SU-DHL-6 (cell line): ENCODE data around the gene MYH13.

Experiments used
- H2AFZ ChIP-seq: fragments of 200-600 bp; sonication (generic); 2 replicates; pipeline ENCODE4 v1.6.1; 2014; ENCODE audit warnings: low read depth, mild to moderate bottlenecking, moderate library complexity, mixed read lengths, antibody characterized with exemption, low read length; ENCODE audit not compliant: severe bottlenecking
- H3F3A ChIP-seq: fragments of 200-600 bp; shearing (Covaris generic); 2 replicates; pipeline ENCODE4 v1.6.0; 2016; ENCODE audit warnings: antibody characterized with exemption, mild to moderate bottlenecking; ENCODE audit not compliant: insufficient read depth
- H3K27ac ChIP-seq: fragments of 200-600 bp; sonication (generic); 2 replicates; pipeline ENCODE4 v1.5.1; 2016; ENCODE audit warnings: low read depth, mild to moderate bottlenecking, low read length, moderate library complexity, mixed read lengths
- H3K27me3 ChIP-seq: fragments of 200-600 bp; sonication (generic), shearing (Covaris generic); 2 replicates; pipeline ENCODE4 v1.6.0; 2014; ENCODE audit warnings: mild to moderate bottlenecking, low read length
- H3K36me3 ChIP-seq: fragments of 200-600 bp; sonication (generic); 2 replicates; pipeline ENCODE4 v1.6.1; 2014; ENCODE audit warnings: mild to moderate bottlenecking, low read length, mixed read lengths
- H3K4me2 ChIP-seq: fragments of 300-600, 200-600 bp; shearing (Covaris generic), sonication (generic); 2 replicates; pipeline ENCODE4 v1.6.0; 2014; ENCODE audit warnings: low read length, low read depth, mild to moderate bottlenecking; ENCODE audit not compliant: poor library complexity, severe bottlenecking
- H3K4me3 ChIP-seq: fragments of 200-600 bp; sonication (generic); 2 replicates; pipeline ENCODE4 v1.5.1; 2014; ENCODE audit warnings: antibody characterized with exemption, low read length, mild to moderate bottlenecking, mixed read lengths; ENCODE audit not compliant: insufficient read depth, poor library complexity, severe bottlenecking
- H3K79me2 ChIP-seq: fragments of 200-600 bp; sonication (generic); 2 replicates; pipeline ENCODE4 v1.6.1; 2014; ENCODE audit warnings: mild to moderate bottlenecking, low read length, moderate library complexity; ENCODE audit not compliant: insufficient read depth
- H3K9ac ChIP-seq: fragments of 200-600 bp; sonication (generic); 2 replicates; pipeline ENCODE4 v1.7.0; 2014; ENCODE audit warnings: mild to moderate bottlenecking, low read length
- H3K9me2 ChIP-seq: fragments of 200-600 bp; sonication (generic); replicated peaks from 2 replicates; pipeline ENCODE4 v1.6.1; 2014; ENCODE audit warnings: low read length; ENCODE audit not compliant: insufficient read depth
- H3K9me3 ChIP-seq: fragments of 200-600 bp; sonication (generic); 2 replicates; pipeline ENCODE4 v1.6.1; 2014; ENCODE audit warnings: low read length, mixed read lengths; ENCODE audit not compliant: insufficient read depth
- H4K20me1 ChIP-seq: fragments of 200-600 bp; sonication (generic); 2 replicates; pipeline ENCODE4 v1.6.1; 2014; ENCODE audit warnings: low read depth, mild to moderate bottlenecking, antibody characterized with exemption, low read length, moderate library complexity, mixed read lengths
- EZH2phosphoT487 ChIP-seq: fragments of 200-600 bp; sonication (generic), shearing (Covaris generic); conservative IDR thresholded peaks from 2 replicates; pipeline ENCODE4 v1.6.1; 2018; ENCODE audit warnings: mild to moderate bottlenecking, antibody characterized with exemption, low read length, moderate library complexity, mixed read lengths
- TF ChIP-seq, protein P1 (sequence below): fragments of 200-600 bp; sonication (generic); IDR thresholded peaks from one replicate; pipeline ENCODE4 v1.5.1; 2017; ENCODE audit warnings: antibody characterized with exemption, mild to moderate bottlenecking, low read length, moderate library complexity; ENCODE audit not compliant: insufficient read depth, poor library complexity, severe bottlenecking

MYH13 gene

DNA sequence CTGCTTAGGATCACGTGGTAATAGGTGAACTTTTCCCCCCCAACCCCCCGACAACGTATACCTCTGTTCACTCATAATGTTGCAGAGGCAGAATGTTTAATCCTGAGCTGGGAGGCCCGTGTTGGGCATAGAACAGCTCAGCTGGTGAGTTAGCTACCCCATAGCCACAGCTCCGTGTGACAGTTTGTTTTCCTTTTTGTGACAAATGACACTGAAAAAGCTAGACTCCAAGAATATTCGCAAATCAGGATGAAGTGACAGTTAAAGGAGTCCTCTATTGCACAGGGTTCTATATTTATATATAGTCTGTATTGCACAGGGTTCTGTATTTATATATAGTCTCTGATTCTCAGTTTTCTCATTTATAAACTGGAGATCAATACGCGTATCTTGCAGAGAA is 33.8 kb downstream of the MYH13 start:
- H3K9ac ChIP-seq: no peak overlapping the region
- no peak overlapping the region for H3K4me2 ChIP-seq
- no peak overlapping the region for H3K4me3 ChIP-seq
- H3K9me3 ChIP-seq: no peaks in the 10 kb centered on the region
- H2AFZ ChIP-seq: no peak overlapping the region
- H3K27ac ChIP-seq: no peak overlapping the region
- no peaks in the 10 kb centered on the region for H3F3A ChIP-seq
- H3K36me3 ChIP-seq: no peaks in the 10 kb centered on the region
- no peaks in the 10 kb centered on the region for H3K9me2 ChIP-seq
- no peaks in the 10 kb centered on the region for H3K27me3 ChIP-seq
- TF ChIP-seq, protein P1, sequence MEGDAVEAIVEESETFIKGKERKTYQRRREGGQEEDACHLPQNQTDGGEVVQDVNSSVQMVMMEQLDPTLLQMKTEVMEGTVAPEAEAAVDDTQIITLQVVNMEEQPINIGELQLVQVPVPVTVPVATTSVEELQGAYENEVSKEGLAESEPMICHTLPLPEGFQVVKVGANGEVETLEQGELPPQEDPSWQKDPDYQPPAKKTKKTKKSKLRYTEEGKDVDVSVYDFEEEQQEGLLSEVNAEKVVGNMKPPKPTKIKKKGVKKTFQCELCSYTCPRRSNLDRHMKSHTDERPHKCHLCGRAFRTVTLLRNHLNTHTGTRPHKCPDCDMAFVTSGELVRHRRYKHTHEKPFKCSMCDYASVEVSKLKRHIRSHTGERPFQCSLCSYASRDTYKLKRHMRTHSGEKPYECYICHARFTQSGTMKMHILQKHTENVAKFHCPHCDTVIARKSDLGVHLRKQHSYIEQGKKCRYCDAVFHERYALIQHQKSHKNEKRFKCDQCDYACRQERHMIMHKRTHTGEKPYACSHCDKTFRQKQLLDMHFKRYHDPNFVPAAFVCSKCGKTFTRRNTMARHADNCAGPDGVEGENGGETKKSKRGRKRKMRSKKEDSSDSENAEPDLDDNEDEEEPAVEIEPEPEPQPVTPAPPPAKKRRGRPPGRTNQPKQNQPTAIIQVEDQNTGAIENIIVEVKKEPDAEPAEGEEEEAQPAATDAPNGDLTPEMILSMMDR: no peak
- TF ChIP-seq EZH2phosphoT487: no peak
- no peaks in the 10 kb centered on the region for H4K20me1 ChIP-seq
- no peaks in the 10 kb centered on the region for H3K79me2 ChIP-seq

DNA sequence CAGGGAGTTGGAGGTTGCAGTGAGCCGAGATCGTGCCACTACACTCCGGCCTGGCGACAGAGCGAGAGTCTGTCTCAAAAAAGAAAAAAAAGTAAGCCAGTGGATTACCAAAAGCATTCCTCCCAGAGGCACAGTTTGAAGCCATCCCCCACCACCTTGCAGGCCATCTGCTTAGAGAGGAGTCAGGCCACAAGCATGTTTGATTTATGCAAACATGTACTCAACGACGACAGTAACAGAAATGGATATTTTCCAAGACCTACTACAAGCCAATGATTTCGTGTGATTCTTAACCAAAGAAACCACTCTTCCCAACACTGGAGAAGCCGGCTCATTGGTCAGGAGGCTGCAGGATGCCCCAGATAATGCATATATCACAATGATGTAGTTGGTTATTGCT is 34.8 kb downstream of the MYH13 start:
- Histone ChIP-seq H3K79me2 (no peaks in the 10 kb centered on the region), H3K4me2 (no peak overlapping the region), H3K9ac (no peak overlapping the region), H3K9me2 (no peaks in the 10 kb centered on the region), H3K4me3 (no peak overlapping the region), H3K27ac (no peak overlapping the region), H3K27me3 (no peaks in the 10 kb centered on the region), H3K36me3 (no peaks in the 10 kb centered on the region), H2AFZ (no peak overlapping the region), H3F3A (no peaks in the 10 kb centered on the region), H4K20me1 (no peaks in the 10 kb centered on the region), H3K9me3 (no peaks in the 10 kb centered on the region)
- no peak for TF ChIP-seq EZH2phosphoT487
- TF ChIP-seq, protein P1: no peak

DNA sequence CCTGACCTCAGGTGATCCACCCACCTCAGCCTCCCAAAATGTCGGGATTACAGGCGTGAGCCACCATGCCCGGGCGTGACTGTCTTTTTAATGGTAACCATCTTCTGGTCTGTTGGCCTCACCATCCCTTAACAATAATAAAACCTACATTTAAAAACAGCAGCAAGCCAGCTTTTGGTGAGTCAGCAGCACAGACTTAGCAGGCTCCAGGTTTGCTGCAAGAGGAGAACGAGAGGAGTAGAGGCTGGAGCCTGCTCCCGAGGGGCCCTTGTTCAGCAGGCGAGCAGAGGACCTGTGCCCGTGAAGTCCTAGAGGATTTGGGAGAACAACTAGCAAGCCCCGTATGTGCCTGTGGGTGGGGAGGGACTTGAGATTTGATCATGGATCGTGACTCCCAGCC is 35.7 kb downstream of the MYH13 start:
- no peaks in the 10 kb centered on the region for H3K27me3 ChIP-seq
- H3K9me3 ChIP-seq: no peaks in the 10 kb centered on the region
- no peak overlapping the region for H2AFZ ChIP-seq
- no peak overlapping the region for H3K27ac ChIP-seq
- no peak overlapping the region for H3K4me2 ChIP-seq
- no peaks in the 10 kb centered on the region for H4K20me1 ChIP-seq
- no peak for TF ChIP-seq EZH2phosphoT487
- TF ChIP-seq, protein P1: no peak
- H3K9me2 ChIP-seq: no peaks in the 10 kb centered on the region
- no peaks in the 10 kb centered on the region for H3K79me2 ChIP-seq
- no peaks in the 10 kb centered on the region for H3F3A ChIP-seq
- H3K4me3 ChIP-seq: no peak overlapping the region
- no peak overlapping the region for H3K9ac ChIP-seq
- no peaks in the 10 kb centered on the region for H3K36me3 ChIP-seq

DNA sequence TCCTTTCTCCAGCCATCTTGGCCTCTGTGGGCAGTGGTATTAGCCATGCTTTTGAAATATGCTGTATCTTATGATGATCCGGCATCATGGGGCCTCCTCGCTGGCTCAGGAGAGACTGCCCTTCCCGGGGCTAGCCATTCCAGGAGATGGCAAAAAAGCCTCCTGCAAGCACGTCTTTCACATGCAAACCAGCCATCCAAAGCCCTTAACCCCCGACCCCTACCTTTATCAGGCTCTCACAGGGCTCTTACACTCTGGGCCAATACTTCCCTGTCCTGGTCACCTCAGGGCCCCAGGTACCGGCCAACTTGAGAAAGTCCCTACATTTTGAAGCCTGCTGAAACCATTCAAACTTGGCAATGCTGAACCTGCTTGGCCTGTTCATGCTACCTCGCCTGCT is 36.4 kb downstream of the MYH13 start:
- Histone ChIP-seq H3K79me2 (no peaks in the 10 kb centered on the region), H4K20me1 (no peaks in the 10 kb centered on the region), H3K27ac (no peak overlapping the region), H3F3A (no peaks in the 10 kb centered on the region), H3K9ac (no peak overlapping the region), H2AFZ (no peak overlapping the region), H3K36me3 (no peaks in the 10 kb centered on the region), H3K27me3 (no peaks in the 10 kb centered on the region), H3K9me2 (no peaks in the 10 kb centered on the region), H3K9me3 (no peaks in the 10 kb centered on the region), H3K4me3 (no peak overlapping the region), H3K4me2 (no peak overlapping the region)
- TF ChIP-seq, protein P1: no peak
- TF ChIP-seq EZH2phosphoT487: no peak
